OCI-LY7 (cell line): ENCODE data around the gene AGTRAP.

ENCODE experiments used
- CTCF ChIP-seq: fragments of 200-600 bp; sonication (generic); conservative IDR thresholded peaks from 2 replicates; pipeline ENCODE4 v1.5.1; 2014; ENCODE audit warnings: mild to moderate bottlenecking, antibody characterized with exemption, low read length, moderate library complexity, mixed read lengths
- EZH2phosphoT487 ChIP-seq: fragments of 200-600 bp; sonication (generic); IDR thresholded peaks from 2 replicates; pipeline ENCODE4 v1.6.1; 2018; ENCODE audit warnings: low read depth, borderline replicate concordance, mild to moderate bottlenecking, mixed run types, antibody characterized with exemption, low read length, moderate library complexity, mixed read lengths

DNA sequence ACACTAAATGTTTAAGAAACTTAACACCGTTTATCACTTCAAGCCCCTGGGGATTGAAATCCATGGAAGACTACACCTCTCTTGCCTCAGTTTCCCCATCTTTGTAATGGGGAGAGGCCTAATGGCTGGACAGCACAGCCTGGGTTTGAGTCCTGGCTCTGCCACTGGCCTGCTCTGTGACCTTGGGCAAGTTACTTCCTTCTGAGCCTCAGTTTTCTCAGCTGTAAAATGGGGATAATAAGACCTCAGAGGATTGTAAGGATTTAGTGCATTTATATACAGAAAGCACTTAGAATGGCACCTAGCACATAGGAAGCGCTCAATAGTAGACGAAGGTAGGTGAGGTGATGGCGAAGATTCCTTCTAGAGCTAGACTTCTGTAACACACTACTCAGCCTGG lies 5.5 kb downstream of the AGTRAP start:
- no peak for TF ChIP-seq CTCF
- TF ChIP-seq EZH2phosphoT487 = no peak
